ENCODE results near the gene CACNA1C. TPM values are rescaled to one million over a fixed set of nuclear protein-coding genes. Genes with fewer than 3 reads are reported as not detected.

The CACNA1C gene
- total RNA-seq, 2 experiments from 2014 or later, result 0.69 to 1.4 TPM

GRCh38 chr12:2520722-2521246, 468.0 kb downstream of the CACNA1C start:
- Histone ChIP-seq H3K9me2 (ENCODE audit: insufficient read depth, low read length) (no peaks in the 10 kb centered on the region), H2AFZ (ENCODE audit: low read length) (no peak overlapping the region), H3K4me1 (ENCODE audit: insufficient read depth, low read length, poor library complexity, severe bottlenecking) (no peaks in the 10 kb centered on the region), H3K9me3 (ENCODE audit: low read length) (no peaks in the 10 kb centered on the region), H3K36me3 (ENCODE audit: insufficient read depth, low read length) (no peaks in the 10 kb centered on the region), H3K79me2 (ENCODE audit: insufficient read depth, low read depth, low read length) (no peaks in the 10 kb centered on the region), H3K4me2 (ENCODE audit: low read length) (no peak overlapping the region), H4K20me1 (ENCODE audit: insufficient read depth, low read length) (no peaks in the 10 kb centered on the region), H3K27ac (ENCODE audit: low read depth, low read length, poor library complexity, severe bottlenecking) (no peak overlapping the region), H3K4me3 (ENCODE audit: low read depth, low read length, poor library complexity, severe bottlenecking) (no peak overlapping the region)
- DNase-seq (ENCODE audit: low spot score), result no peak
- ChIA-PET POLR2A (no interaction called here), CTCF (ENCODE audit: unreplicated experiment) (no interaction called here)
- no TSS peak for BruUV-seq (replicated peaks)
- intact Hi-C loops (cut with micrococcal nuclease; ENCODE audit: unreplicated experiment), result no loop called here
- TF ChIP-seq EZH2phosphoT487 (IDR thresholded peaks at IDR 0.05; ENCODE audit: borderline replicate concordance, low read depth, low read length) (no peak), CTCF (conservative IDR thresholded peaks at IDR 0.05; ENCODE audit: low read length) (no peak)

GRCh38 chr12:2523317-2523716, 470.5 kb downstream of the CACNA1C start:
- POLR2A ChIA-PET, result no interaction called here
- Histone ChIP-seq H3K4me3 (ENCODE audit: low read depth, low read length, poor library complexity, severe bottlenecking) (no peak overlapping the region), H3K4me1 (ENCODE audit: insufficient read depth, low read length, poor library complexity, severe bottlenecking) (no peaks in the 10 kb centered on the region), H3K9me2 (ENCODE audit: insufficient read depth, low read length) (no peaks in the 10 kb centered on the region), H3K79me2 (ENCODE audit: insufficient read depth, low read depth, low read length) (no peaks in the 10 kb centered on the region), H3K9me3 (ENCODE audit: low read length) (no peaks in the 10 kb centered on the region), H3K27ac (ENCODE audit: low read depth, low read length, poor library complexity, severe bottlenecking) (no peak overlapping the region), H3K4me2 (ENCODE audit: low read length) (no peak overlapping the region), H2AFZ (ENCODE audit: low read length) (no peak overlapping the region), H4K20me1 (ENCODE audit: insufficient read depth, low read length) (no peaks in the 10 kb centered on the region), H3K36me3 (ENCODE audit: insufficient read depth, low read length) (no peaks in the 10 kb centered on the region)
- intact Hi-C loops (cut with micrococcal nuclease; ENCODE audit: unreplicated experiment), result no loop called here
- no peak for DNase-seq (ENCODE audit: low spot score)
- CTCF ChIA-PET (ENCODE audit: unreplicated experiment), result no interaction called here
- BruUV-seq (replicated peaks), result no TSS peak
- TF ChIP-seq CTCF (conservative IDR thresholded peaks at IDR 0.05; ENCODE audit: low read length), result no peak
- TF ChIP-seq EZH2phosphoT487 (IDR thresholded peaks at IDR 0.05; ENCODE audit: borderline replicate concordance, low read depth, low read length), result no peak

GRCh38 chr12:2523844-2524243, 471.1 kb downstream of the CACNA1C start:
- TF ChIP-seq CTCF (conservative IDR thresholded peaks at IDR 0.05; ENCODE audit: low read length) (no peak), EZH2phosphoT487 (IDR thresholded peaks at IDR 0.05; ENCODE audit: borderline replicate concordance, low read depth, low read length) (no peak)
- Histone ChIP-seq H3K4me1 (ENCODE audit: insufficient read depth, low read length, poor library complexity, severe bottlenecking) (no peaks in the 10 kb centered on the region), H3K4me2 (ENCODE audit: low read length) (no peak overlapping the region), H3K9me3 (ENCODE audit: low read length) (no peaks in the 10 kb centered on the region), H4K20me1 (ENCODE audit: insufficient read depth, low read length) (no peaks in the 10 kb centered on the region), H2AFZ (ENCODE audit: low read length) (no peak overlapping the region), H3K4me3 (ENCODE audit: low read depth, low read length, poor library complexity, severe bottlenecking) (no peak overlapping the region), H3K79me2 (ENCODE audit: insufficient read depth, low read depth, low read length) (no peaks in the 10 kb centered on the region), H3K9me2 (ENCODE audit: insufficient read depth, low read length) (no peaks in the 10 kb centered on the region), H3K36me3 (ENCODE audit: insufficient read depth, low read length) (no peaks in the 10 kb centered on the region), H3K27ac (ENCODE audit: low read depth, low read length, poor library complexity, severe bottlenecking) (no peak overlapping the region)
- no peak for DNase-seq (ENCODE audit: low spot score)
- intact Hi-C loops (cut with micrococcal nuclease; ENCODE audit: unreplicated experiment), result no loop called here
- BruUV-seq (replicated peaks), result no TSS peak
- ChIA-PET CTCF (ENCODE audit: unreplicated experiment) (no interaction called here), POLR2A (no interaction called here)
